GM19099 (cell line): Measurements from ENCODE around the gene MAD1L1.

Source experiments
- POLR2A ChIP-seq: IDR thresholded peaks from 3 replicates; pipeline ENCODE4 v1.6.1; 2011; ENCODE audit warnings: low read depth; ENCODE audit not compliant: insufficient read length; ENCODE audit errors: extremely low read depth

Gene MAD1L1

GRCh38 chr7:1844336-1844950 lies 388.3 kb downstream of the MAD1L1 start:
- no peak for TF ChIP-seq POLR2A

GRCh38 chr7:1843921-1844335 lies 388.8 kb downstream of the MAD1L1 start:
- TF ChIP-seq POLR2A: no peak

- TF ChIP-seq POLR2A: no peak
These were observed 389.4 kb downstream of the MAD1L1 start for GRCh38 chr7:1843271-1843861.

GRCh38 chr7:1842321-1843221 lies 390.2 kb downstream of the MAD1L1 start:
- TF ChIP-seq POLR2A: no peak

- TF ChIP-seq POLR2A: no peak
These were observed 393.0 kb downstream of the MAD1L1 start for GRCh38 chr7:1839701-1840100.

GRCh38 chr7:1829111-1829510 lies 403.6 kb downstream of the MAD1L1 start:
- TF ChIP-seq POLR2A: no peak

- TF ChIP-seq POLR2A: no peak
These were observed 406.6 kb downstream of the MAD1L1 start for GRCh38 chr7:1825897-1826741.

- no peak for TF ChIP-seq POLR2A
These were observed 409.2 kb downstream of the MAD1L1 start for GRCh38 chr7:1823376-1824150.

GRCh38 chr7:1819259-1819841 lies 413.4 kb downstream of the MAD1L1 start:
- no peak for TF ChIP-seq POLR2A

GRCh38 chr7:1818575-1819258 lies 414.0 kb downstream of the MAD1L1 start:
- TF ChIP-seq POLR2A: no peak

GRCh38 chr7:1817061-1817712 lies 415.6 kb downstream of the MAD1L1 start:
- TF ChIP-seq POLR2A: no peak

- no peak for TF ChIP-seq POLR2A
These were observed 417.7 kb downstream of the MAD1L1 start for GRCh38 chr7:1815051-1815481.

- TF ChIP-seq POLR2A: no peak
These were observed 418.5 kb downstream of the MAD1L1 start for GRCh38 chr7:1814089-1814811.
